Stimulated activated naive CD4-positive, alpha-beta T cell treated with Interleukin-2 at 50 U/mL for 16 hours (primary cell): Measurements from ENCODE around the gene PGD.
"Not testable (repeated sequence)": the region's sequence is repeated elsewhere in the genome, so short reads cannot be mapped to it uniquely, and the experiment has no call there.

Experiments used
- DNase-seq: peaks from one replicate; lab custom pipeline; 2025; lab: John Stamatoyannopoulos, UW

PGD gene

DNA sequence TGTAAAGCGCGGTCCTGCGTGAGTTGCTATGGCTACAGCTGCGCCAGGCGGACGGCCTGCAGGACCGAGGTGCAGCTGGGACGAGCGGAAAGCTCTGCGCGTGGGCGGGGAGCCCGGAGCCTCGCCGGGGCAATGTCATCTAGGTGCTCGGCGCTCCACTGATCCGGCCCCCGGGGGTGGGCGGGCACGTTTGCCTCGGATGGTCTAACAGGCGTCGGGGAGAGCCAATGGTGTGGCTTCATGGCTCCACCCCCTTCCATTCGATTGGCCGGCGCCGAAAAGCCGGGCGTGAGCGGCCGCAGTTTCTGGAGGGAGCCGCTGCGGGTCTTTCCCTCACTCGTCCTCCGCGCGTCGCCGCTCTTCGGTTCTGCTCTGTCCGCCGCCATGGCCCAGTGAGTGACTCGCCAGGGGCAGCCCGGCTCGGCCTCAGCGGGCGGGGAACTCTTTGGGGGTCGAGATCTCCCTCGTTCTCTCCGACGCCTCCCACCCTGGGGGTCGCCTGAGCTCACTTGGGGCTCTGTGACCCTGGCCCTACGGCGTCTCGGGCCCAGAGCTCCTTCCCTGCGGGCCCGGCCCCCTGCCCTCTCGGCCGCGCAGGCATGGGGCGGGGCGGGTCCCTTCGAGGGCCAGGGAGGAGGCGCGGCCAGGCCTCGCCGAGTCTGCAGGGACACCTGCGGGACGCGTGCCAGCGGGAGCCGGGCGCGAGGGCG lies at the start of gene PGD:
Gene PGD (plus strand): TSS at position 331 of the 710 bp plus-strand sequence. CDS start 54 bp downstream, at position 385.
- peak; percentile 97 for DNase-seq

DNA sequence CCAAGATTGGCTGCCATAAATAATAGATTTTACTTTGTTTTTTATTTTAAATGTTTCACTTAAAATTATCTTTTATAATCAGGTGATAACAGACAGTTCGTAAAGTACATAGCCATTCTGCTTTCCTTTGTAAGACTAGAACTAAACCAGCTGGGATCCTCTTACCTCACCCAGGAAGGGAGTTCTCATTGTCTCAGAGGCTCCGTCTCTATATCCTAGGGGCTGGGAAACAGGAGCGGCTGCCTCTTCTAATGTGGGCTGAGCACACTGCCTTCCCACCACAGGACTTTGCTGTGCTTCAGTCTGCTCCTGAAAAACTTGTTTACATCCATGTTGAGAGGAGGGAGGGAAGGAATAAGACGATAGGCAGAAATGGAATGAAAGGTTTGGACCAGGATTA lies 45.6 kb upstream of the PGD start:
- no peak for DNase-seq

DNA sequence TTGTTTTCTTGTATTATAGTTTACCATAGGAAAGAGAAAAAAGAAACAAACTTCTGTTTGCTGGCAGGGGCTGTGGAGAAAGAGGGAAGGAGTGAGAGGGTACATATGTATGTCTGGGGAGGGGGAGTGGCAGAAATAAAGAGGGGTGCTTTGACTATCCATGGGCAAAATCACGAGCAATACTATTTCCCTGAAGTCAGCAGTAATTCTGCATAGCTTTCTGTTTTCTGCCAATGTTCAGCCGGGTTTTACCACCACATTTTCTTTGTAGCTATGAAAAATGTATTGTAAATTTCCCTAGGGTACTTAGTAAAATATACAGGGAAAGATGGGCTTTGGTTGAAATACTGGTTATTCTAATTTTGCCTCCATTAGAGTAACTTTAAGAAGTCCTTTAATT lies 45.2 kb upstream of the PGD start:
- DNase-seq, result no peak

DNA sequence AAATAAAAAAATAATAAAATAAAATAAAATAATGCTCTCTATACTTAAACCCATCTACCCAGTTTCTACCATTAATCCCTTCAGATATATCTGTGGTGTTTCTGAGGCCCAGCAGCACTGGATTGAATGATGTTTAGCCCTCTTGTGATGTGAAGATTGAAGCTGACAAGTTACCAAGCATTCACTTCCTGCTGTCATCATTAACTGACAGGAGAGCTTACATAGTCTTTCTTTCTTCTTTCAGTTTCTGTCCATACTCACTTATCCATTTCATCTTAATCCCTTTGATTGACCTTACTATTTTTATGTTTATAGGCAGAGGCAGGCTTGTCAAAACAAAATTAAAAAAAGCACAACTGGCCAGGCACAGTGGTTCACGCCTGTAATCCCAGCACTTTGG lies 38.8 kb upstream of the PGD start:
- DNase-seq, result no peak

DNA sequence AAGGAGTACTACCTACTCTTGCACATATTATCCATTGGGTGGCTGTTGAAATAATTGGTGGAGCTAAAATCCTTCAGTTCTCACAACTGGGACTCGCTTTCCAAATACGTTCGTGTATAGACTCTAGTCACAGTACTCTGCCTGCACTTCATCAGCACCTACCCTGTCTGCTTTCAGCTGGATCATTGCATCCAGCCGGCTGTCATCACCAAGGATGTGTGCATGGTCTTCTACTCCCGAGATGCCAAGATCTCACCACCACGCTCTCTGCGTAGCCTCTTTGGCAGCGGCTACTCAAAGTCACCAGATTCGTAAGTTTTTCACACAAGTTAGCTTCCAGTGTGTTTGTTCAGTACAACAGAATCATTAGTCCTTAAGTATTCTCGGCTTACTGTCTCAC lies 37.3 kb upstream of the PGD start:
- no peak for DNase-seq

DNA sequence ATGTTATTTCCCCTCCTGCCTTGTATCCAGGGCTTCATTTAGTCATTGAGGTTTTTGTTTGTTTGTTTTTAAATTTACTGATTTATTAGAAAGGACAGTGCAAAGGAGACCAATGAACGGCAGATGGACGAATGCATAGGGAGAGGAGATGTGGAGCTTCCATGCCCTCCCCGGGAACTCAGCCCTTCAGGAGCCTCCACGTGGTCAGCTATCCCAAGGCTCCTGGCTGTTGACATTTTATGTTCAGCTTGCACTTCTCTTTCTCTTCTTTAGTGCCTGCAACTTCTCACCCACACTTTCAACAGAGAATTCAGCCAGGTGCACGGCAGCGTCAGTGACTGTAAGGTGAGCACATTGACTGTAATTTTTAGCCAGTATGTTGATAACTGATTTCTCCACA lies 30.7 kb upstream of the PGD start:
- no peak for DNase-seq

DNA sequence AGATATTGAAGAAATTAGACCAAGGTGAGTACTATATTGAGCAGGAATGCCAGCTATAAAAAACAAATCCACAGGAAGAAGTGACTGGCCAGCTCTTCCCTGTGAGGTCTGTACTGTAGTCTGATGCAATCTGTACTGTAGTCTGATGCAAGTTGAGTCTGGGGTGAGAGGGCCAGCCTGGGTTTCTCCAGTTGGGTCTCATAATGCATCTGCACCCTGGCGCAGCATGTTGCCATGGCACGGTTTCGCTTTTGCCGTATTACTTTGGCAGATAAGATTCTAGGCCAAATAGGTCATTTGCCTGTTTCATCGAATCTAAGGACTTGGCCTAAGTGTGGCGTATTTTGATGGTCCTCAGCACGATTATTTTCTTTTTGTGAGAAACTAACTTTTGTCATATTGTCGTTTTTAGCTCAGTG lies 24.4 kb upstream of the PGD start:
- DNase-seq, result no peak

DNA sequence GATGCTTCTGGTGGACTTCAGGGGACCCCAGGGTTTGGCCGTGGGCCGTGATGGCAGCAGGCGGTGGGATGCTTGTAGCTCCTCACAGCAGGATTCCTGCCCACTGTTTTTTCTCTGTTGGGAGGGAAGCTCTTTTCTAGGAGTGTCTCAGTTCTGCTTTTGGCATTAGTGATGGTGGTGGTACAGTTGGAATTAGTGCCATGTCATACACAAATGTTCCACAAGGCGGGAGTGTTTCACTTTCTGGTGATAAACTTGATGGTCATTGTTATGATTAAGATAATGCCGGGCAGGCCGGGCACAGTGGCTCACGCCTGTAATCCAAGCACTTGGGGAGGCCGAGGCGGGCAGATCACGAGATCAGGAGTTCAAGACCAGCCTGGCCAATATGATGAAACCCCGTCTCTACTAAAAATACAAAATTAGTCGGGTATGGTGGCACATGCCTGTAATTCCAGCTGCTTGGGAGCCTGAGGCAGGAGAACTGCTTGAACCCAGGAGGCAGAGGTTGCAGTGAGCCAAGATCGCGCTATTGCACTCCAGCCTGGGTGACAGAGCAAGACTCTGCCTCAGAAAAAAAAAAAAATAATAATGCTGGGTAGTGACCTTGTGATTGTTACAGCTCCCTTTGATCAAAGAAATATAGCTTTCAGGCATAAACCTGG lies 21.4 kb upstream of the PGD start:
- not testable (repeated sequence) for DNase-seq

DNA sequence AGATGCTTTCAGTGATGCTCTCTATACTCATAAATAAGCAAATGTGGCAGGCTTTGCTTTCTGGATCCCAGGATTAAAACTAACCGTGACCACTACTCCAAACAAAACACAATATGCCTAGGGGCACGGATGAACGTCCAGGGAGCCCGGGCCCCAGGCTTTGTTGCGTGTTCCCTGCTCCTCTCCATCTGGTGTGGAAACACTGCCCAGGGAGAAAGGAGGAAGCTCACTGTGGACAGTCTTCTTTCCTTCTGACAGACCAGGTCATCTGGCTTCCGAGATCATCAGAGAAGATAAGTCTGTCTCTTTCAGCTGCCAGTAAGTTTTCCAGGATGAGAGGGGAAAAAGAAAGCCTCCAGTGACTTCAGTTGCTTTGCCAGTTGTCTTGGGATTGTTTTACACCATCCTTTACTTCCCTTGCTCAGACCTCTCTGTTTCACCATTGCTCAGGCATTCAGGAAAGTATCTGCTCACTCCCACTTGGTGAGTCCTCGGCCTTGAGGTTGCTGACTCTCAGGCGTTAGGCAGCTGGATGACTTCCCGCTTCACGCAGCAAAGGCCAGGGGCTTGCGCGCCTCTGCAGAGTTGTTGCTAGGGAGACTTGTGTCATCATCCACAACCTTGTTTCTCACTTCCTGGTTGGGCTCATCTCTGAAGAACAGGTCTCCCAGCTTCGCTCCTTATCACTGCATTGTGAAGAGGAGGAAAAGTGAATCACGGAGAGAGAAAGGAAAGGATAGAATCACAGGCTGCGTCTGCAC lies 20.6 kb upstream of the PGD start:
- no peak for DNase-seq

DNA sequence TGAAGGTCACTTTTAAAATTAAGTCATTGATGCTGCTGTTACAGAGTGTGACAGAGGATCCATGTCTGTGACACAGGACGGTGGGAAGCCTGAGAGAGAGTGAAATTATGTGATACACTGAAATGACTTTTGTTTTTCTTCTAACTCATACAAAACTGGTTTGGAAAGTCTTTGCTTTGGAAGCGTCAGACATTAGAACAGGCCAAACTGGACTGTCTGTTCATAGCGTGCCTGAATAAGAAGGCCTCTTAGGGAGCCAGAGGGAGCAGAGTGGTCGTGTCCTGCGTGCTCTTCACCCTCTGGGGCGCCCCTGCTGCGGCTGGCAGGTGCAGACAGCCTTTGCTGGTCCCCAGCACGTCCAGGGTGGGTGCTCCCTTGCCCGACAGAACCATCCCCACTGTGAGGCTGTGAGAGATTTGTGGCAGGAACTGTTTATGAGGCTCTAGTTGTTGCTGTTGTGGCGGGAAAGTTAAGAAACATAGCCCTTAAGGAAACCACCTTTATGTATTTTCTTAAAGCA lies 19.7 kb upstream of the PGD start:
- no peak for DNase-seq

DNA sequence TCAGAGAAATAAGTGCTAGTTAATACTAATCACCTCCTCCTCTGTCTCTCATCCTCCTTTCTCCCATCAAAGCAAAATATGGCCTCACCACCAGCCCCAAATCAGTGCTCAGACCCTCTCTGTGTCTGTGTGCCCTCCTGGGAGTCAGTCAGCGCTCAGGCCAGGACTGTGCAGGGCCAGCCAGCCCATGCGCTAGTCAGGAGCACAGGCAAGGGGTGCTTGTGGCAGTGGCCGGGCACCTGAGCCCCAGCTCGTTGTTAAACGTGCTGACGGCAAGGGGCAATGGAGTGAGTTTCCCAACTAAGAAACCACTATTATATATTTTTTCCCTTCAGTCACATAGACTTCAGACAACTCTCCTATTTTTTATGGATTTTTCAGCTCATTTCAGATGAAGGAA lies 19.2 kb upstream of the PGD start:
- no peak for DNase-seq

DNA sequence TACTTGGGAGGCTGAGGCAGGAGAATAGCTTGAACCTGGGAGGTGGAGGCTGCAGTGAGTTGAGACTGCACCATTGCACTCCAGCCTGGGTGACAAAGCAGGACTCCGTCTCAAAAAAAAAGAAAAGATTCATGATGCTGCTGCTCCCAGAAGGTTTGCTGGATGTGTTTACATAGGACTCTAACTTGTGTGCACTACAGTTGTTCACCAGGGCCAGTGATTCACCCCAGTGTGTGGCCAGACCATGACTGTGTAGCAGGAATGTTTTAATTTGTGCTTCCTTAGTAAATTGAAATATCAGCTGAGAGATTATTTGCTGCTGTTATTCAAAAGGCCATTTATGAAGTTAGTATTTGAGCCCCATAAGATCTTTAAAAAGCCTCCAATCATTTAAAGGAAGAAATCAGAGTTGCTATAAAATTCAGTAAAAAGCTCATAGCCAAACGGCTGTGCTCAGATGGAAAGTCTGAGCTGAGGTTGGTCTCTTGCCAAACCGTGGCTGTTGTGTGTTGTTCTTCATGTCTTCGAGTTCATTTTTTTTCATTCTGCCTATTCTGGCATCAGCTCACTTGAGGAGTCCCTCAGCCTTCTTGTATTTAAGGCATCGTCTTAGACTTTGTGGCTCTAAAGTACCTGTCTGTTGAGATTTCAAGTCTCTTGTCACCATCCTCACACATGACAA lies 18.1 kb upstream of the PGD start:
- no peak for DNase-seq

DNA sequence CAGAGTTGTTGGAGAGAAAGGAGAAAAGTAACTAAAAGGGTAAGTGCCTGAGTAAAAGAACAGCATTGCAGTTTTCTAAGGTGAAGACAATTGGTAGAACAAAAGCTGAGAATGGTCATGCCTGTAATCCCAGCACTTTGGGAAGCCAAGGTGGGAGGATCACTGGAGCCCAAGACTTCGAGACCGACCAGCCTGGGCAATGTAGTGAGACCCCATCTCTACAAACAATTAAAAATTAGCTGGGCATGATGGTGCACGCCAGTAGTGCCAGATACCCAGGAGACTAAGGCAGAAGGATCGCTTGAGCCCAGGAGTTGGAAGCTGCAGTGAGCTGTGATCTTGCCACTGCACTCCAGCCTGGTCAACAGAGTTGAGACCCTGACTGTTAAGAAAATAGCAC lies 15.2 kb upstream of the PGD start:
- no peak for DNase-seq

DNA sequence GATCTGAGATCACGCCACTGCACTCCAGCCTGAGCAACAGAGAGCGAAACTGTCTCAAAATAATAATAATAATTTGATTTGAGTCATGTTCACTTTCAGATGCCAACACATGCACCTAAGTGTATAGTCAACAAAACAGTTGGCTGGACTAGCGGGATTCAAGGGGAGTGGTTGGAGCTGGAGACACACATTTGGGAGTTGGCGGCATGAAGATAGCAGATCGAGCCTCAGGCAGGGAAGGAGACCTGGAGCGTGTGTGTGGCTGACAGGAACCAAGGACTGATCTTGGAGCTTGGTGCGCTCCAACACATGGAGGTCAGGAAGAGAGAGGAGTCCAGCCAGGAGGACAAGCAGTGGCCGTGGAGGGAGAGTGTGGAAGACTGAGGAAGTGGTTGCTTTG lies 14.6 kb upstream of the PGD start:
- no peak for DNase-seq

DNA sequence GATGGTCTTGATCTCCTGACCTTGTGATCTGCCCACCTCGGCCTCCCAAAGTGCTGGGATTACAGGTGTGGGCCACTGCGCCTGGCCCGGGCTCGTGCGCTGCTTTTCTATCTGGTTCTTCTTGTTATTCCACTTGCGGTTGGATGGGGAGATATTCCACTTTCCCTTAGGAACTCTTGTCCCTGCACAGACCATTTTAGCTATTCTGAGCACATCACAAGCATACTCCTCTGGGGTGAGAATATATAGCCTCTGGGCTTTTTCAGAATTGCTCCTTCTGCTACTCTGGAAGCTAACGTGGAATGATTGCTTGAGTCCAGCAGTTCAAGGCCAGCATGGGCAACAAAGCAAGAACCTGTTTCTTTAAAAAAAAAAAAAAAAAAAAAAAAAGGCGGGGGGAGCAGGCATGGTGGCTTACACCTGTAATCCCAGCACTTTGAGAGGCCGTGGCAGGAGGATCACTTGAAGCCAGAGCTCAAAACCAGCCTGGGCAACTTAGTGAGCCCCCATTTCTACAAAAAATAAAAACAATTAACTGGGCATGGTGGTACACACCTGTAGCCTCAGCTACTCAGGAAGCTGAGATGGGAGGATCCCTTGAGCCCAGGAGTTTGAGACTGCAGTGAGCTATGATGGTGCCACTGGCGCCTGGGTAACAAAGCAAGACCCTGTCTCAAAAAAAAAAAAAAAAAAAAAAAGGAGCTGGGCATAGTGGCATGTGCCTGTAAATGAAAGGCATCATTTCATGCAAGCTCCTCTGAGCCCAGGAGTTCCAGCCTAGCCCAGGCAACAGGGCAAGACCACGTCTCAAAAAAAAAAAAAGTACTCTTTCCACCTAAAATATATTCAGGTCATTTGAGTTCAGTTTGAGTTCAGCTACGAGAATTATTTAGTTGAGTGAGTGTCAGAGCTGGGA lies 11.8 kb upstream of the PGD start:
- no peak for DNase-seq

DNA sequence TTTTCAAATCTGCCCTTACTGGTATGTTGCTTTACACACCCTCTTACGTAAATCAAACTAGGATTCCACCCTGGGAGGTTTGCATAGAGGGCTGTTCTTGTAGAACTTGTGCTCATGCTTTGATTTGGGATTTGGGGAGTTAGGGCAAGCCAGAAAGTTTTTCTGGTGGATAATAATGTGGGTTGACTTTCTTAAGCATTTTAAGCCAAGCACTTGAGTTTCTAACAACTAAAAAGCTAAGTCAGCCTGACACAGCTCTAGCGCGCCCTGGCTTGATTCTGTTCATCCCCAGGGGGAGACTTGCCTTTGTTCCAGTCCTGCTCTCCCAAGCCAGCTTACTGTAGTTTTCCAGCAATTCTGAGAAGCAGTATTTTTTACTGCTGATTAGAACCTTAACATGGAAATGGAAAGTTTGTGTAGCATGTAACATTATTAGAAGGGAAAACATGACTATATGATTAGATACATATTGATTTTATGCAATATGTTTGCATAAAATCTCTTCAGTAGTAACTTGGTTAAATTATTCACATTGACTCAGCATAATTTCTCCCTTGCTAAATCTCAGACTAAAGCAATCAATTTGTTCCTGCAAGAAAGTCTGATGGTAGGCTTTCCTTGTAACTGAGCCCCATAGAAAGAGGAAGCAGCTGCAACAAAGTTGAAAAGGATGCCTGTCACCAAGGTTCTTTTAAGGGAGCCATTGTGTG lies 11.0 kb upstream of the PGD start:
- DNase-seq, result no peak

DNA sequence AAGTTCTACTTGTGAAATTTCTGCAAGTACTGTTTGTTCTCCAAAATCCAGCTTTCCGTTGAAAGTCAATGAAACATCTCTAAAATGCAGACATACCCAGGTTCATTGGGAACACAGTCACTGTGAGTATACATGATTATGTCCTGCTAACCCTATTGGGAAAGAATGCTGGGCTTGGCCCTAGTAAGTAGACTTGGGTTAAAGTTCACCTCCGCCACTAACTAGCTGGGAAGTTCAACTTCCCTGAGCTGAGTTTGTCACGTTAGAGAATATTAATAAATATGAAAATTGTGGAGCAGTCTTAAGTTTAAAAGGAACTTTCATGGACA lies 10.5 kb upstream of the PGD start:
- DNase-seq, result no peak

DNA sequence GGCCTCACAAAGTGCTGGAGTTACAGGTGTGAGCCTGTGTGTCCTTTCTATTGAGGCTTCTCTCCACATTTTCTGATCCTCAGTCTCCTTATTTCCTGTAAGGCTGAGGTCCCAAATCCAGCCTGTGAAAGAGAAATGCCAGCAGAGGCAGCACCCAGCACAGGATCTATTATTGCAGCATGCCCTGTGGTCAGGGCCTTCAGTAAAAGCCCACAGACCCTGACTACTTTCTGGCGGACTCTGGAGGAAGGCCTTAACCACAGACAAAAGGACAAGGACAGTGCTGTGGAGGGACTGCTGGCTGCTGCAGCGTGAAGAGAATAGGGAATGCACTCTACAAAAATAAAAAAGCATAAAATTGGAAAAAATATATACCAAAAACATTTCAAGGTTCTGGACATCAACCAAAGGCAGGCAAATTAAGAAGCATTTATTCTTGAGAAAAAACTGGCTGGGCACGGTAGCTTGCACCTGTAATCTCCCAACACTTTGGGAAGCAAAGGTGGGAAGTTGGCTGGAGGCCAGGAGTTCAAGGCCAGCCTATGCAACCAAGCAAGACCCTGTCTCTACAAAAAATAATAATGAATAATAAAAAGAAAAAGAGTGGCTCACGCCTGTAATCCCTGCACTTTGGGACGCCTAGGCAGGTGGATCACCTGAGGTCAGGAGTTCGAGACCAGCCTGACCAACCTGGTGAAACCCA lies 9.4 kb upstream of the PGD start:
- no peak for DNase-seq

DNA sequence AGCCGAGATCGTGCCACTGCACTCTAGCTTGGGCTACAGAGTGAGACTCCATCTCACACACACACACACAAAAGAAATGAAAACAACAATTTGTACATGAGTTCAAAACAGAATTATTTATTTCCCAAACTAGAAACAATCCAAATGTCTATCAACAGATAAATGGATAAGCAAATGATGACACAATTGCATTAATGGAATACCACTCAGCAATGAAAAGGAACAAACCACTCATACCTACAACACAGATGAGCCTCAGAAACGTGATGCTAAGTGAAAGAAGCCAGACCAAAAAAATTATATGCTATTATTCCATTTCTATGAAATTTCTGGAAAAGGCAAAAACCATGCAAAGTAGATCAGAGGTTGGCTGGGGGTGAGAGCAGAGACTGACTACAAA lies 2.0 kb upstream of the PGD start:
- DNase-seq, result no peak

DNA sequence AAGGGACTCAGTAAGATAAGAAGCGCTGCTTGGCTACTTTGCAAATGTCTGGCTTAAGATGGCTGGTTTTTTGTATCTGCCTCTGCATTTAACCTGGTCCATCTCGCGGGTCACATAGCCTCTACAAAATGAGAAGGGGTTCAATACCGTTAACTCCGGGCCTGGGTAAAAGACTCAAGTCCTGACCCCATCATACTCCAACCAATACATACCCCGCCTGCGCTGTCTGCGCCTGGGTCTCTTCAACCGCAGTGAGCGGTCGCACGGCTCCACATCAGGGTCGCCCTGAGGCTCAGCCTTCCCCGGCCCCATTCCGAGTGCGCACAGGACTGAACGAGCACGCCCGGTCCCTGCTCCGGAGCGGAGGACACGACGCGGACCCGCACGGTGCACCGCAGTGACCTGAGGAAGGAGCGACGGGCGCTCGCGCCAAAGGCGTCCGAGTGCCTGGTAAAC lies 558 bp upstream of the PGD start:
- no peak for DNase-seq
